ENCODE results near the gene C2CD4B.

DNA sequence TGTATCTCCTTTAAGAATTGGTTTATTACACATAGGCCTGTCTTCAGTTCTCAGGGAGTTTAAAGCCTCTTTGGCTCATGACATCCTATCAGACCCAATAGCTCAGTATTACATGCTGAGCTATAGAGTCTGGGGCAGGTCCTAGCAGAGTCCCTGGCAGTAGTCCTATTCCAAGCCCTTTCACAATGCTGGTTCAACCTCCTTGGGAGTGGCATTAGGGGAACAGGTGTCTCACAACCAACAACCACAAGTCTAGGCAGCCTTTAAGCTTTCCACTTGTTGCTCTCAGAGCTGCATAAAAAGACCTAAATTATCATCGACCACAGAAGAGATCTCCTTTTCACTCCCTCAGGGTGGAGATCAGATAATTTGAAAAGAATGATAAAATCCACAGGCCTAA, 22.8 kb upstream of the C2CD4B start:
- TF ChIP-seq, protein P1, sequence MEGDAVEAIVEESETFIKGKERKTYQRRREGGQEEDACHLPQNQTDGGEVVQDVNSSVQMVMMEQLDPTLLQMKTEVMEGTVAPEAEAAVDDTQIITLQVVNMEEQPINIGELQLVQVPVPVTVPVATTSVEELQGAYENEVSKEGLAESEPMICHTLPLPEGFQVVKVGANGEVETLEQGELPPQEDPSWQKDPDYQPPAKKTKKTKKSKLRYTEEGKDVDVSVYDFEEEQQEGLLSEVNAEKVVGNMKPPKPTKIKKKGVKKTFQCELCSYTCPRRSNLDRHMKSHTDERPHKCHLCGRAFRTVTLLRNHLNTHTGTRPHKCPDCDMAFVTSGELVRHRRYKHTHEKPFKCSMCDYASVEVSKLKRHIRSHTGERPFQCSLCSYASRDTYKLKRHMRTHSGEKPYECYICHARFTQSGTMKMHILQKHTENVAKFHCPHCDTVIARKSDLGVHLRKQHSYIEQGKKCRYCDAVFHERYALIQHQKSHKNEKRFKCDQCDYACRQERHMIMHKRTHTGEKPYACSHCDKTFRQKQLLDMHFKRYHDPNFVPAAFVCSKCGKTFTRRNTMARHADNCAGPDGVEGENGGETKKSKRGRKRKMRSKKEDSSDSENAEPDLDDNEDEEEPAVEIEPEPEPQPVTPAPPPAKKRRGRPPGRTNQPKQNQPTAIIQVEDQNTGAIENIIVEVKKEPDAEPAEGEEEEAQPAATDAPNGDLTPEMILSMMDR (conservative IDR thresholded peaks at IDR 0.05) = no peak
- no peak for TF ChIP-seq ZFX (IDR thresholded peaks at IDR 0.05)

Measured in C4-2B (cell line).